GM19240 (cell line): ENCODE measurements around the gene FAM83B.

Source experiments
- DNase-seq: peaks from one replicate; pipeline ENCODE4 v3.0.0; 2011; ENCODE audit warnings: low spot score; ENCODE audit not compliant: insufficient read length

FAM83B gene

DNA sequence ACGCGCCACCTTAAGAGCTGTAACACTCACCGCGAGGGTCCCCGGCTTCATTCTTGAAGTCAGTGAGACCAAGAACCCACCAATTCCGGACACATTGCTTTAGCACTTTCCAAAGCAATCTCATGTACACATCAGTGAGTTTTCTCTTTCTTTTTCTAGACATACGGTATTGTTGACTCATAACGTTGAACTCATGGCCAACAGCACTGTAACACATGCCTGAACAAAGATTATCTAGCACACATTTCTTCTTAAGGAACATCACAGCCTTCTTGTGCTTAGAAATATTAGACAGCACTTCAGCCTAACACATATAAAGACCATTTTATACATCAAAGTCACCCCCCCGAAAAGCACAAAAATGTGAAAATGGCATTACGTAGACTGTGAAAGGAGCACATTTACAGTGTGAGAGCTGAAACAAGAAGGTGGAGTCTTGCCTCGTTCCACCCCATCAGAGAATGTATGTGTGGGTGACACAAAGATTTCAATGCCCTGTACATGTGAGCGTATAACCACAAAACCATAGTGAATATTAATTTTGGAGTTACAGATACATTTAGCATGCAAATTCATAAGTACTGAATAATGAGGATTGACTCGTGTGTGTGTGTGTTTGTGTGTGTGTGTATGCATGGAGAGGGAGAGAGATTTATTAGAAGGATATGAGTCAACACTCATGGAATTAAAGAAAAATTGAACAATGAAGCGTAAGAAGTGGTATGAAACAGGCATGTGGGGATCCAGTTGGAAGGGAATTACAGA is 134.1 kb downstream of the FAM83B start:
- no peak for DNase-seq

DNA sequence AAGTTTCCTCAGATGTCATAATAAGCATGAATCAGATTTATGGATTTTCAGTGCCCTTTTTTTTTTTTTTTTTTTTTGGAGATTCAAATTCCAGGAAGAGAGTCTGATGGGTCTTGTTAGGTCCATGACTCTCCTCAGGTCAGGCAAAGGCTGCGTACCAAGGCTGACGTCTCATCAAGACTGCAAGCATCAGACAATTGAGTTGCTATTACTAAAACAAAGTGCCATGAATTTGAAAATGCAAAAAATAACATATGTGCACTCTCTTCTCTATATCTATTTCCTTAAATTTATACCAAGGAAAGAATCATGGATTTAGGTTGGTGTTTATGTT is 134.7 kb downstream of the FAM83B start:
- DNase-seq = no peak

- DNase-seq = no peak
Observed at GRCh38 chr6:54981647-54982046, 135.1 kb downstream of the FAM83B start.

DNA sequence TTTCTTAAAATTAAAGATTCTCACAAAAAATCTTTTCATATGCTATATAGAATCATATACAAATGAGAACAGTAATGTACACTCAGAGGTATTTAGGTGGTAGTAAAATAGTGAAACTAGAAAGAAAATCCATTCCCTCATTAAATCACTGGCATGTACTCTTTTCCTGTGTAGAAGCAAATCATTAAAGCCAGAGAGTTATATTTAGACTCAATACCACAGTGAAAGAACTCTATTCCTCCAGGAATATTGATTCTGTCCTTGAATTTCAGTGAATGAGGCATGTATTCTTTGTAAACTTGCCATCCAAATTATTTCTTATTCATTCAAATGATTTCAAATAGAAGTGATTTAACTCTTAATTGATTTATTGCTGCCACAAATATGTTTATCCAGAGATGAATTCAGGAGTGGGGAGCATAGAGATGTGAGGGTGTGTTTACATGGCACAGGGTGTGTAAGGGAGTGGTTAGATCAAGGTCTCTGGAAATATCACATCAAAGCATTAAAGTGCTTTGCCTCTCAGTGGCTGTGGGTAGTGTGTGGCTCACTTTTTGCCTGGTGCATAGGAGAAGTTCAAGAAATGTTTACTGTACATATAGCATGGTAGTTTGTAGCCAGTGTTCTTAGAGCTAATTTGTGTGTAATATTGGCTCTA is 141.2 kb downstream of the FAM83B start:
- DNase-seq = no peak

DNA sequence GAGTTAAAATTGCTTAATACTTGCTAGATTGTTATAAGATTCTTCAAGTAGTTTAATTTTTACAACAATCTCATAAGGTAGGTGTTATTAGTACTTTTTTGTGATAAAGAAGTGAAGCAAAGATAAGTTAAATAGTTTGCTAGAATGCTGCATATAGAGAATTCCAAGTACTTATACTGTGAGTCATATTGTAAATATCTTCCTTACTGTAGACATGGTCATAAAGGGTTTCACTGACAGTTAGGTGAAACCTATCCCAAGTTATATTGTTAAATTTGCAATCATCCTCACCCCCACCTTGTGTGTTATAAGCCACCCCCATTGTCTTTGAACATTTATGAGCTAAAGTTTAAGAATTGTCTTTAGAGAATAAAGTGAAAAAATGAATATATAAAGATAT is 142.0 kb downstream of the FAM83B start:
- no peak for DNase-seq

DNA sequence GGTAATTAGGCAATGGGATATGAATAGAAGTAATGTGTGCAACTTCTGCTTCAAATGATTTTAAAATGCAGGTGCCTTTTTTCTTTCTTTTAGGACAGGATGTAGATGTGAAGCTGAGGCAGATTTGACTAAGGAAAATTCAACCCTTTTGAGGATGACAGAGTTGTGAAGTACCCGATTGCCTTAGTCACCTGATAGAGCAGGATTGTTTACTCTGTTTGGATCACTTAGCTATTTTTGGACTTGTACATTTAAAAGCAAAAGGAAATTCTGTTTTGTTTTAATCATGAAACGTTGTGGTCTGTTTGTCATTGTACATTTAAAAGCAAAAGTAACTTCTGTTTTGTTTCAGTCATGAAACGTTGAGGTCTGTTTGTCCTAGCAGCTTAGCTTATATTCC is 143.4 kb downstream of the FAM83B start:
- no peak for DNase-seq
